AG10803 (cell line): ENCODE data around the gene RPS10.

ENCODE experiments used
- DNase-seq: peaks from one replicate; pipeline ENCODE4 v3.0.0; 2010; ENCODE audit warnings: low read depth
- H3K4me3 ChIP-seq: 2 replicates; pipeline ENCODE4 v1.5.1; 2011; ENCODE audit warnings: mild to moderate bottlenecking, low read length, control low read depth
- CTCF ChIP-seq: conservative IDR thresholded peaks from 2 replicates; pipeline ENCODE4 v1.5.1; 2011; ENCODE audit warnings: mild to moderate bottlenecking, low read length, control low read depth, inconsistent platforms

Gene RPS10

GRCh38 chr6:34447910-34448309 lies 22.0 kb upstream of the RPS10 start:
- H3K4me3 ChIP-seq: no peak overlapping the region
- no peak for DNase-seq
- TF ChIP-seq CTCF: no peak

GRCh38 chr6:34447386-34447785 lies 21.5 kb upstream of the RPS10 start:
- DNase-seq: no peak
- no peak for TF ChIP-seq CTCF
- H3K4me3 ChIP-seq: no peak overlapping the region

GRCh38 chr6:34445313-34445860 lies 19.5 kb upstream of the RPS10 start:
- DNase-seq: no peak
- TF ChIP-seq CTCF: no peak
- no peak overlapping the region for H3K4me3 ChIP-seq

- H3K4me3 ChIP-seq: no peak overlapping the region
- DNase-seq: no peak
- TF ChIP-seq CTCF: no peak
Measured at GRCh38 chr6:34441526-34441925, 15.7 kb upstream of the RPS10 start.

- no peak for DNase-seq
- H3K4me3 ChIP-seq: no peak overlapping the region
- TF ChIP-seq CTCF: no peak
Measured at GRCh38 chr6:34439442-34439841, 13.6 kb upstream of the RPS10 start.

GRCh38 chr6:34438705-34439104 lies 12.8 kb upstream of the RPS10 start:
- no peak for TF ChIP-seq CTCF
- H3K4me3 ChIP-seq: no peak overlapping the region
- no peak for DNase-seq

GRCh38 chr6:34437644-34437970 lies 11.7 kb upstream of the RPS10 start:
- no peak for DNase-seq
- TF ChIP-seq CTCF: no peak
- H3K4me3 ChIP-seq: no peak overlapping the region
